HG02852 (cell line): Measurements from ENCODE around the gene INTS7.
"Not testable (repeated sequence)": the region's sequence is repeated elsewhere in the genome, so short reads cannot be mapped to it uniquely, and the experiment has no call there.

Experiments
- ATAC-seq: cut with Tn5 transposase; IDR thresholded peaks from one replicate; pipeline ENCODE4 v1.9.1; 2021; ENCODE audit warnings: mild to moderate bottlenecking, moderate library complexity; ENCODE audit not compliant: unreplicated experiment

INTS7 gene

GRCh38 chr1:211938561-211938997 is 96.8 kb downstream of the INTS7 start:
- ATAC-seq, result peak; percentile 24

GRCh38 chr1:211937422-211937821 is 97.9 kb downstream of the INTS7 start:
- not testable (repeated sequence) for ATAC-seq

- peak; percentile 74 for ATAC-seq
Measured at GRCh38 chr1:211935448-211935970, 99.8 kb downstream of the INTS7 start.

GRCh38 chr1:211933946-211934714 is 101.2 kb downstream of the INTS7 start:
- no peak for ATAC-seq

- no peak for ATAC-seq
Measured at GRCh38 chr1:211932933-211933254, 102.5 kb downstream of the INTS7 start.

GRCh38 chr1:211932231-211932932 is 103.0 kb downstream of the INTS7 start:
- ATAC-seq, result no peak

GRCh38 chr1:211929683-211930082 is 105.7 kb downstream of the INTS7 start:
- no peak for ATAC-seq

- ATAC-seq, result no peak
Measured at GRCh38 chr1:211928993-211929637, 106.2 kb downstream of the INTS7 start.

GRCh38 chr1:211928290-211928801 is 107.0 kb downstream of the INTS7 start:
- ATAC-seq, result no peak

- ATAC-seq, result no peak
Measured at GRCh38 chr1:211925016-211925415, 110.3 kb downstream of the INTS7 start.

- no peak for ATAC-seq
Measured at GRCh38 chr1:211924256-211924655, 111.1 kb downstream of the INTS7 start.

GRCh38 chr1:211923095-211923494 is 112.3 kb downstream of the INTS7 start:
- no peak for ATAC-seq

- no peak for ATAC-seq
Measured at GRCh38 chr1:211921579-211922095, 113.7 kb downstream of the INTS7 start.

- no peak for ATAC-seq
Measured at GRCh38 chr1:211920602-211921226, 114.6 kb downstream of the INTS7 start.

- no peak for ATAC-seq
Measured at GRCh38 chr1:211920141-211920572, 115.2 kb downstream of the INTS7 start.

- no peak for ATAC-seq
Measured at GRCh38 chr1:211918843-211919414, 116.4 kb downstream of the INTS7 start.

- ATAC-seq, result not testable (repeated sequence)
Measured at GRCh38 chr1:211916458-211916857, 118.9 kb downstream of the INTS7 start.

GRCh38 chr1:211915924-211916323 is 119.4 kb downstream of the INTS7 start:
- ATAC-seq, result no peak

- no peak for ATAC-seq
Measured at GRCh38 chr1:211912844-211913432, 122.4 kb downstream of the INTS7 start.

- no peak for ATAC-seq
Measured at GRCh38 chr1:211912038-211912437, 123.3 kb downstream of the INTS7 start.
